ENCODE measurements around the gene SPHK1.

Gene SPHK1

GRCh38 chr17:76404256-76404655, 19.8 kb downstream of the SPHK1 start:
- no peak overlapping the region for H3K4me3 ChIP-seq (ENCODE audit: low read depth, low read length)
- no peak for DNase-seq (ENCODE audit: low read depth)

GRCh38 chr17:76404976-76405563, 20.7 kb downstream of the SPHK1 start:
- DNase-seq (ENCODE audit: low read depth) = no peak
- no peak overlapping the region for H3K4me3 ChIP-seq (ENCODE audit: low read depth, low read length)

GRCh38 chr17:76405607-76405966, 21.2 kb downstream of the SPHK1 start:
- H3K4me3 ChIP-seq (ENCODE audit: low read depth, low read length) = no peak overlapping the region
- DNase-seq (ENCODE audit: low read depth) = no peak

- no peak overlapping the region for H3K4me3 ChIP-seq (ENCODE audit: low read depth, low read length)
- no peak for DNase-seq (ENCODE audit: low read depth)
These were observed 21.7 kb downstream of the SPHK1 start for GRCh38 chr17:76405967-76406647.

GRCh38 chr17:76407509-76407908, 23.1 kb downstream of the SPHK1 start:
- no peak for DNase-seq (ENCODE audit: low read depth)
- no peak overlapping the region for H3K4me3 ChIP-seq (ENCODE audit: low read depth, low read length)

GRCh38 chr17:76408037-76408849, 23.8 kb downstream of the SPHK1 start:
- no peak overlapping the region for H3K4me3 ChIP-seq (ENCODE audit: low read depth, low read length)
- no peak for DNase-seq (ENCODE audit: low read depth)

GRCh38 chr17:76410328-76410965, 26.0 kb downstream of the SPHK1 start:
- no peak overlapping the region for H3K4me3 ChIP-seq (ENCODE audit: low read depth, low read length)
- DNase-seq (ENCODE audit: low read depth) = no peak

- H3K4me3 ChIP-seq (ENCODE audit: low read depth, low read length) = no peak overlapping the region
- no peak for DNase-seq (ENCODE audit: low read depth)
These were observed 26.8 kb downstream of the SPHK1 start for GRCh38 chr17:76411247-76411646.

GRCh38 chr17:76414334-76415295, 30.2 kb downstream of the SPHK1 start:
- no peak for DNase-seq (ENCODE audit: low read depth)
- no peak overlapping the region for H3K4me3 ChIP-seq (ENCODE audit: low read depth, low read length)

GRCh38 chr17:76415786-76416185, 31.4 kb downstream of the SPHK1 start:
- no peak for DNase-seq (ENCODE audit: low read depth)
- no peak overlapping the region for H3K4me3 ChIP-seq (ENCODE audit: low read depth, low read length)

- no peak for DNase-seq (ENCODE audit: low read depth)
- no peak overlapping the region for H3K4me3 ChIP-seq (ENCODE audit: low read depth, low read length)
These were observed 32.0 kb downstream of the SPHK1 start for GRCh38 chr17:76416457-76416856.

GRCh38 chr17:76416899-76417298, 32.5 kb downstream of the SPHK1 start:
- H3K4me3 ChIP-seq (ENCODE audit: low read depth, low read length) = no peak overlapping the region
- DNase-seq (ENCODE audit: low read depth) = no peak

- DNase-seq (ENCODE audit: low read depth) = no peak
- no peak overlapping the region for H3K4me3 ChIP-seq (ENCODE audit: low read depth, low read length)
These were observed 33.2 kb downstream of the SPHK1 start for GRCh38 chr17:76417499-76418143.

GRCh38 chr17:76419576-76420260, 35.3 kb downstream of the SPHK1 start:
- no peak for DNase-seq (ENCODE audit: low read depth)
- no peak overlapping the region for H3K4me3 ChIP-seq (ENCODE audit: low read depth, low read length)

GRCh38 chr17:76420356-76421043, 36.1 kb downstream of the SPHK1 start:
- H3K4me3 ChIP-seq (ENCODE audit: low read depth, low read length) = no peak overlapping the region
- DNase-seq (ENCODE audit: low read depth) = no peak

- H3K4me3 ChIP-seq (ENCODE audit: low read depth, low read length) = no peak overlapping the region
- DNase-seq (ENCODE audit: low read depth) = no peak
These were observed 36.6 kb downstream of the SPHK1 start for GRCh38 chr17:76421044-76421407.

- no peak for DNase-seq (ENCODE audit: low read depth)
- no peak overlapping the region for H3K4me3 ChIP-seq (ENCODE audit: low read depth, low read length)
These were observed 38.0 kb downstream of the SPHK1 start for GRCh38 chr17:76422406-76422805.

GRCh38 chr17:76422860-76423259, 38.5 kb downstream of the SPHK1 start:
- no peak for DNase-seq (ENCODE audit: low read depth)

More at GRCh38 chr17:76422860-76423259, 38.5 kb downstream of the SPHK1 start:
- H3K4me3 ChIP-seq (ENCODE audit: low read depth, low read length) = no peak overlapping the region
